AG04450 (cell line): ENCODE results near the gene TMUB1. TPM values are rescaled to one million over a fixed set of nuclear protein-coding genes. Genes with fewer than 3 reads are reported as not detected.
A peak's percentile ranks its signal among the peaks of the same experiment; 100 is the strongest.

Source experiments
- CTCF ChIA-PET: fragments of 300-600, 350-600 bp; formaldehyde crosslinking; extraction: SDS; loops from one replicate; lab custom pipeline; 2022; ENCODE audit warnings: antibody characterized with exemption, inconsistent platforms; lab: Charles Lee
- POLR2A ChIA-PET: fragments of 350-600 bp; formaldehyde crosslinking; extraction: SDS; loops from one replicate; lab custom pipeline; 2021; ENCODE audit warnings: antibody characterized with exemption, inconsistent platforms; lab: Yijun Ruan, JAX
- DNase-seq: peaks from one replicate; pipeline ENCODE4 v3.0.0-alpha.2; 2011; ENCODE audit warnings: low read depth, low spot score
- H3K27ac ChIP-seq: one replicate; pipeline ENCODE4 v1.5.1; 2012; ENCODE audit warnings: low read depth, low read length, control low read depth
- H3K27me3 ChIP-seq: one replicate; pipeline ENCODE4 v1.6.0; 2012; ENCODE audit warnings: low read length; ENCODE audit not compliant: control insufficient read depth, insufficient read depth
- H3K4me3 ChIP-seq: 2 replicates; pipeline ENCODE4 v1.5.1; 2011; ENCODE audit warnings: mild to moderate bottlenecking, low read depth, low read length, control low read depth
- H3K9me3 ChIP-seq: 2 replicates; pipeline ENCODE4 v1.5.1; 2012; ENCODE audit warnings: low read length; ENCODE audit not compliant: control insufficient read depth, insufficient read depth
- CTCF ChIP-seq: IDR thresholded peaks from 2 replicates; pipeline ENCODE4 v1.5.1; 2011; ENCODE audit warnings: low read depth, low read length, control low read depth, inconsistent platforms
- polyA plus RNA-seq: library from polyadenylated mRNA; depleted of rRNA; stranded (reverse); fragments of >200 nt; gene quantifications from 2 replicates; pipeline ENCODE4 v1.2.3, GENCODE V29; 2011

The TMUB1 gene
- polyA plus RNA-seq, 1 experiment, result 9.7 TPM

- Histone ChIP-seq H3K4me3 (no peak overlapping the region), H3K27ac (no peak overlapping the region), H3K27me3 (no peaks in the 10 kb centered on the region), H3K9me3 (no peaks in the 10 kb centered on the region)
- POLR2A ChIA-PET, result interaction anchor here (0.6 kb wide), 1 partner anchor 34 kb away, joined by 3 read pairs; the partner anchor contains the start of gene FASTK
- DNase-seq, result no peak
- no peak for TF ChIP-seq CTCF
- CTCF ChIA-PET, result interaction anchor here (0.6 to 1.4 kb wide), 2 partner anchors 9 to 54 kb away, joined by 3 to 12 read pairs; no protein-coding TSS in a partner anchor
Observed at GRCh38 chr7:151115121-151115835, 32.0 kb upstream of the TMUB1 start.

GRCh38 chr7:151114151-151115090 lies 31.1 kb upstream of the TMUB1 start:
- no peak for TF ChIP-seq CTCF
- Histone ChIP-seq H3K4me3 (peak overlapping the region; percentile 41), H3K27me3 (no peaks in the 10 kb centered on the region), H3K9me3 (no peaks in the 10 kb centered on the region), H3K27ac (peak overlapping the region; percentile 81)
- CTCF ChIA-PET, result interaction anchor here (0.8 to 7.0 kb wide), 6 partner anchors 9 to 102 kb away, joined by 3 to 86 read pairs (median 12); partner anchors contain the start of gene AGAP3
- POLR2A ChIA-PET, result interaction anchor here (1.0 to 1.1 kb wide), 3 partner anchors 29 to 104 kb away, joined by 4 to 9 read pairs (median 5); partner anchors contain the start of gene ABCB8
- no peak for DNase-seq

- H3K9me3 ChIP-seq, result no peaks in the 10 kb centered on the region
- no peaks in the 10 kb centered on the region for H3K27me3 ChIP-seq
- ChIA-PET POLR2A (interaction anchor here (1.0 to 1.1 kb wide), 3 partner anchors 28 to 103 kb away, joined by 4 to 9 read pairs (median 5); partner anchors contain the start of gene ABCB8), CTCF (interaction anchor here (0.8 to 7.0 kb wide), 9 partner anchors 10 to 215 kb away, joined by 3 to 86 read pairs (median 6); partner anchors contain the start of gene AGAP3)
- peak; percentile 58 for DNase-seq
- peak overlapping the region; percentile 81 for H3K27ac ChIP-seq
- H3K4me3 ChIP-seq, result peak overlapping the region; percentile 41
- TF ChIP-seq CTCF, result peak; percentile 26; the same call in 1 of the 2 replicates
Observed at GRCh38 chr7:151113344-151114150, 30.3 kb upstream of the TMUB1 start.

DNA sequence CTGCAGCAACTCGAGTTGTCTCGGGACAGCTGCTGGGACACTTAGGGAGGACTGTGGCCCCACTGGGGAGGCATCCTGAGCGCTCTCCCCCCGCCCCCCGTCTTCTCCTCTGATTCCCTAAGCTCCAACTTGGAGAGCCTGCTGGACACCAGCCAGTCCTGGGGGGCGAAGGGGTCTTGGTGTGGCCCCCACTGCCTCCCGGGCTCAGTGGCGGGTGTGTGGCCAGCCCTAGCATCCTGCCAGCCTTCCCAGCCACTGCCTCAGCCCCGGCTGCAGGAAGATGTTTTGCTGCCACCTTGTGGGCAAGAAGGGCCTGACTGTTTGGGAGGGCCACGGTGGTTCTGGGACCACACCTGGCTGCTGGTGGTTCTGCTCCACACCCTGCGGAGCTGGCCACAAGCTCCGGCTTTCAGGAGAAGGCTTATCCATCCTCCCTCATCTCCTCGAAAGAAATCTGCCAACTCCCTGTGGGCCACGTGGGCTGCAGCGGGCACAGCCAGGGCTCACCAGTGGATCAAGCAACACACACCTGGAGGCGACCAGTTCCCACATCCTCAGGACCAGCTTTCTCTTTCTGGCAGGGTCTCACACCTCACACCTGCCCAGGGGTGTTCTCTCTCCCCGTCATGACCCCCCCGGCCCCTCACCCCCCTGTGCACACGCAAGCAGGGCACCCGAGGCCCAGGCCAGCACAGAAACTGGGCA lies 27.8 kb upstream of the TMUB1 start:
- H3K27me3 ChIP-seq, result no peaks in the 10 kb centered on the region
- no peak overlapping the region for H3K4me3 ChIP-seq
- TF ChIP-seq CTCF, result peak; percentile 88
- ChIA-PET CTCF (interaction anchor here (0.6 to 7.0 kb wide), 35 partner anchors 8 to 1251 kb away, joined by 3 to 86 read pairs (median 5); partner anchors contain the start of genes ABCB8, AGAP3, CDK5 and TMUB1), POLR2A (interaction anchor here (0.6 kb wide), 2 partner anchors 33 to 101 kb away, joined by 3 to 4 read pairs; no protein-coding TSS in a partner anchor)
- H3K27ac ChIP-seq, result no peak overlapping the region
- no peaks in the 10 kb centered on the region for H3K9me3 ChIP-seq
- DNase-seq, result no peak
